Measurements from ENCODE around the gene ZNF628.

Gene ZNF628

GRCh38 chr19:55476100-55476775, at the start of gene ZNF628:
TSS of gene ZNF628 (plus strand) at chr19:55476617. CDS start at chr19:55479911, 3,294 bp downstream.
- in situ Hi-C loops (cut with HindIII; ENCODE audit: low pct_ligation_motif_present, low pct_unique_long_range_greater_than_20kb, low sequenced_read_pairs) = no loop called here

GRCh38 chr19:55431183-55431582, 45.2 kb upstream of the ZNF628 start:
- no peak for DNase-seq
- in situ Hi-C loops (cut with HindIII; ENCODE audit: low pct_ligation_motif_present, low pct_unique_long_range_greater_than_20kb, low sequenced_read_pairs) = no loop called here

More at GRCh38 chr19:55476100-55476775, at the start of gene ZNF628:
- peak; percentile 96 for DNase-seq

GRCh38 chr19:55432241-55432959, 44.0 kb upstream of the ZNF628 start:
- in situ Hi-C loops (cut with HindIII; ENCODE audit: low pct_ligation_motif_present, low pct_unique_long_range_greater_than_20kb, low sequenced_read_pairs) = no loop called here
- no peak for DNase-seq

- no peak for DNase-seq
- in situ Hi-C loops (cut with HindIII; ENCODE audit: low pct_ligation_motif_present, low pct_unique_long_range_greater_than_20kb, low sequenced_read_pairs) = no loop called here
Measured at GRCh38 chr19:55433292-55433691, 43.1 kb upstream of the ZNF628 start.

DNA sequence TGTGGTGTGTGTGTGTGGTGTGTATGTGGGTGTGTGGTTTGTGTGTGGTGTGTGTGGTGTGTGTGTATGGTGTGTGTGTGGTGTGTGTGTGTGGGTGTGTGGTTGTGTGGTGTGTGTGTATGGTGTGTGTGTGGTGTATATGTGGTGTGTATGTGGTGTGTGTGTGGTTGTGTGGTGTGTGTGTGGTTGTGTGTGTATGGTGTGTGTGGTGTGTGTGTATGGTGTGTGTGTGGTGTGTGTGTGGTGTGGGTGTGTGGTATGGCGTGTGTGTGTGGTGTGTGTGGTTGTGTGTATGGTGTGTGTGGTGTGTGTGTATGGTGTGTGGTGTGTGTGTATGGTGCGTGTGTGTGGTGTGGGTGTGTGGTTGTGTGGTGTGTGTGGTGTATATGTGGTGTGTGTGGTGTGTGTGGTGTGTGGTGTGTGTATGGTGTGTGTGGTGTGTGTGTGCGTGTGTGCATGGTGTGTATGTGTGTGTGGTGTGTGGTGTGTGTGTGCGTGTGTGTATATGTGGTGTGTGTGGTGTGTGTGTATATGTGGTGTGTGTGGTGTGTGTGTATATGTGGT, 42.0 kb upstream of the ZNF628 start:
- DNase-seq = no peak
- in situ Hi-C loops (cut with HindIII; ENCODE audit: low pct_ligation_motif_present, low pct_unique_long_range_greater_than_20kb, low sequenced_read_pairs) = no loop called here

GRCh38 chr19:55435020-55435419, 41.4 kb upstream of the ZNF628 start:
- DNase-seq = no peak
- in situ Hi-C loops (cut with HindIII; ENCODE audit: low pct_ligation_motif_present, low pct_unique_long_range_greater_than_20kb, low sequenced_read_pairs) = no loop called here

- no peak for DNase-seq
- in situ Hi-C loops (cut with HindIII; ENCODE audit: low pct_ligation_motif_present, low pct_unique_long_range_greater_than_20kb, low sequenced_read_pairs) = no loop called here
Measured at GRCh38 chr19:55436847-55437246, 39.6 kb upstream of the ZNF628 start.

DNA sequence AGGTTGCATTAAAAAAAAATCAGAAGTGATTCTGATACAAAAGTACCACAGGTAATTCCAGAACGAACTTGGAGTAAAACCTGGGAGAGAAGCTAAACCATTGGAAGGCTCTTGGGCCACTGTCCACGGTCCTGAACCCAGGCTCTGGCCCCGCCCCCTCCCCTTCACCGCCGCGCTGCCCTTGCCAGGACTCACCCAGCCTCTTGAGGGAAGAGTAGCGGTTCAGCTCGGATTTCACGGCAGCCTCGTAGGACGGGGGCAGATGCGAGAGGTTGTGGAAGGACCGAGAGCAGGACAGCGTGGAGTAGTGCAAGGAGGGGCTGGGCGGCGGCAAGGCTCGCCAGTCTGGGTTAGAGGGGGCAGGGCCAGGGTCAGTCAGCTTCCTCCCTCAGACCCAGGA, 39.0 kb upstream of the ZNF628 start:
- in situ Hi-C loops (cut with HindIII; ENCODE audit: low pct_ligation_motif_present, low pct_unique_long_range_greater_than_20kb, low sequenced_read_pairs) = no loop called here
- DNase-seq = peak; percentile 77

DNA sequence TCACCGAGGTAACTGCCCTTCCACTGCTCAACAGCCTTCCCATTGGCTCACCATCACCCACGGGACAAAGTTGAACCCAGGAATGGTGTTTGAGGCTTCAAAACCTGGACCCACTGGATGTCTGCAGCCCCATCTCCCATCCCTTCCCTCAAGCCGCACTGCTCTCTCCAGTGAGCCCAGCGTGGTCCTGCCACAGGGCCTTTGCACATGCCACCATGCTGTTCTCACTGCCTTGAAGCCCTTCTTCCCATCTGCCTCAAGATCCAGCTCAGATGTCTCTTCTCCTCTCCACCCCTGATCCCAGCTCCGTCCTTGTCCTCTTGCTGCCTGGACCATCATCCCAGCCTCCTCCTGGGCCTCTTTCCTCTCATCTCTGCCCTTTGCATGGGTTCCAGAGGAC, 37.4 kb upstream of the ZNF628 start:
- in situ Hi-C loops (cut with HindIII; ENCODE audit: low pct_ligation_motif_present, low pct_unique_long_range_greater_than_20kb, low sequenced_read_pairs) = no loop called here

DNA sequence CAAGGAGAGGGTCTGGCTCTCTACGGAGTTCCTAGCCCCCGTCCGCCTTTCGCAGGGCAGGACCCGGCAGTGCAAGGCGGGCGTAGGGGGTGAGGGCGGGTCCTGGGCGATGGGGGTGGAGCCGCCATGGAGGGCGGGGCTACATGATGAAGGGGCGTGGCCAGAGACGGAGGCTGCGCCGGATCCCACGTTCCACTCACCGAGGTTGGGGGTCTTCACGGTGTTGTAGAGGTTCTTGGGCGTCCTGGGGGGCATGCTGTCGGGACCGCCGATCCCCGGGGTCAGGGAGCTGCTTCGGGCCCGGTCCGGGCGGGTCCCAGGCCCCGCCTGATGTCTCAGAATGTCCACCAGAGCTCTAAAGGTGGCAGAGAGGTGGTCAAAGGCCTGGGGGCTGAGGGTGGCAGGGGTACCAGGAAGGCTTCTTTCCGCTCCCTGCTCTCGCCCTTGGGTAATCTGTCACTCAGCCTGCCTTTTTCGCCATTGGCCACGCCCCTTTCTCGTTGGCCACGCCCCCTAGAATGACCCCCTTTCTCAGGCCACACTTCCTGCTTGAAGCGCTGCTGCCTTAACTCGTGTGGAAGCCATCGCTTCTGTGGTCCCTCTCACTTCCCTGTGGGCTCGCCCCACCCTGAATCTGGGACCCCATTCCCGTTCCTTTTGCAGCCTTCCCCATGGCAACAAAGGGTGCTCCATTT, 35.9 kb upstream of the ZNF628 start:
- no peak for DNase-seq
- in situ Hi-C loops (cut with HindIII; ENCODE audit: low pct_ligation_motif_present, low pct_unique_long_range_greater_than_20kb, low sequenced_read_pairs) = no loop called here

More for the DNA sequence above, 37.4 kb upstream of the ZNF628 start:
- DNase-seq = no peak

DNA sequence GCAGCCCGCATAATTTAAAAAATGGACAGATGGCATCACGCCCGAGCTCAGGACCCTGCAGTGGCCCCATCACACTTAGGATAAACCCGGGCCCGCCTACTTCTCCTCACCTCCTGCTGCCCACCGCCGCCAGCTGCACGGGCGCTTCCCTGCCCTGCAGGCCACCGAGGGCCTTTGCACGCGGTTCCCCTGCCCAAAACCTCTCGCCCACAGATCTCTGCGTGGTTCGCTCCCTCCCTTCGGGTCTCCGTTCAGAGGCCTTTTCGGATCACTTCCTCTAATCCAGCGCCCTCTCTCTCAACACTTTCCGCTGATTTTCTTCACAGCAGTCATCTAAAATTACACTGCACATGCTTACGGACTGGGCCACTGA, 35.1 kb upstream of the ZNF628 start:
- in situ Hi-C loops (cut with HindIII; ENCODE audit: low pct_ligation_motif_present, low pct_unique_long_range_greater_than_20kb, low sequenced_read_pairs) = no loop called here
- no peak for DNase-seq

DNA sequence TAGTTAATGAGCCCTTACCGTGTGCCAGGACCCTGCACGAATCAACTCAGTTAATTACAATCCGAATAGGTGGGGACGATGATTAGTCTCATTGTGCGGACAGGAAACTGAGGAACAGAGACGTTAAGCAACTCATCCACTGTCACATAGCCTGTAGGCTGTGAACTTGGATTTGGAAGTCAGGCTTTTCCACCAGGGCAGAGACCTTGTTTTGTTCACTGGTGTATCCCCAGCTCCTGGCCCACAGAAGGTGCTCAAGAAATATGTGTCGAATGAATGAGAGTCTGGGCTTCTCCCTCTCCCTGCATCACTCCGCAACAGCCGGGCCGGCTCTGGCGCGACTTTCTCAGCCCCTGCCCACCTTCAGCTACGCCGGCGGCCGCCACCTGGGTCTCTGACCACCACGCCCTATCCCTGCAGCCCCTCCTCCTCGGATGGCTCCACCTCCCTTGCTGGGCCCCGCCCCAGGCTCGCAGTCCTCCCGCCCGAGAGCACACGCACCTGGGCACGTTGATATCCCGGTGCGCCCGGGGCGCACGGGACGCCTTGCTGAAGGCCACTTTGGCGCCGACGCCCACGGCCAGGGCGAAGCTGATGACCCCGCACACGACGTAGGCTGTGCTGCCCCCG, 34.6 kb upstream of the ZNF628 start:
- DNase-seq = no peak
- in situ Hi-C loops (cut with HindIII; ENCODE audit: low pct_ligation_motif_present, low pct_unique_long_range_greater_than_20kb, low sequenced_read_pairs) = no loop called here

DNA sequence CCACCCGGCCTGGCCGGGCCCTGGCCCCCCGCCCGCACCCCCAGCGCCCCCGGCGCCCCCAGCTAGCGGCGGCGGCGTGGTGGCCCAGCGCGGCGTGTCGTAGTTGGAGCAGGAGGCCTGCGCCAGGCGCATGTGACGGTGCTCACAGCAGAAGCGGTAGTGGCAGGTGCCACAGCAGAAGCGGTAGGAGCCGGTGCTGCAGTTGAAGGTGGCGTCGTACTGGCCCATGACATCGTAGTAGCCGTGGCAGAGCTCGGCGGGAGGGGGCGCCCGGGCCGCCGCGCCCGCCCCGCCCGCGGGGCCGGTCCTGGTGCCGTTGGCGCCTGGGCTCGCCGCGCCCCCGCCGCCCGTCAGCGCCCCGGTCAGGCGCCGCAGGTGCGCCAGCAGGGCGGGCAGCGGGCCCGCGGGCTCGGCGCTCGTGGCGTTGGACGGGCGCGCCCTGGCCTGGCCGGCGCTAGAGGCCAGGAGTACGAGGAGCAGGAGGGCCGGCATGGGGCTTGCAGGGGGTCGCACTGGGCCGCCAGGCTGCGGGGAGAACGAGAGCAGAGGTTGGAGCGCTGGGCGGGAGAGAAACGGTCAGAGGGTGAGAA, 34.0 kb upstream of the ZNF628 start:
- DNase-seq = no peak
- in situ Hi-C loops (cut with HindIII; ENCODE audit: low pct_ligation_motif_present, low pct_unique_long_range_greater_than_20kb, low sequenced_read_pairs) = no loop called here

- no peak for DNase-seq
Measured at GRCh38 chr19:55443045-55443823, 33.2 kb upstream of the ZNF628 start, which contains the start of gene SHISA7. TSS of gene SHISA7 (minus strand) at chr19:55443300. CDS start at chr19:55442863, 437 bp downstream.

DNA sequence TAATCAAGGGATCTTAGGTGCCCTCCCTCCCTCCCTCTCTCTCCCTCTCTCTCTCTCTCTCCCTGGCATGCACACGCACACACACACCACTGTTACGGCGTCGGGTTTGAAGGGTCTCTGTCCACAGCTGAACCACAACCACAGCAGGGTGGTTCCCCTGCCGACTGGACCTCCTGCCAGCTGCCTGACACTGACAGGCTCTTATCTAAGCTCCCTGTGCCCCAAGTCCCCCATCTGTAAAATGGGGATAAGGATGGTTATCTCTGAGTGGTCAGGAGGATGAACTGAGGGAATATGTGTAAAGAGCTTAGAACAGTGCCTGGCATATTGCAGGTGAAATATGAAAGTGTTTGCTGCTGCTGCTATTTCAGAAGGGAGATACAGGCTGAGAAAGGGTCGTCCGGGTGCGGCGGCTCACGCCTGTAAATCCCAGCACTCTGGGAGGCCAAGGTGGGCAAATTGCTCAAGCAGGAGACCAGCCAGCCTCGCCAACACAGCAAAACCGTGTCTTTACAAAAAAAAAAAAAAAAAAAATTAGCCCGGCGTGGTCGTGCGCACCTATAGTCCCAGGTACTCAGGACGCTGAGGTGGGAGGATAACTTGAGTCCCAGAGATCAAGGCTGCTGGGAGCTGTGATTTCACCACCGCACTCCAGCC, 32.5 kb upstream of the ZNF628 start:
- in situ Hi-C loops (cut with HindIII; ENCODE audit: low pct_ligation_motif_present, low pct_unique_long_range_greater_than_20kb, low sequenced_read_pairs) = no loop called here
- DNase-seq = no peak

More at GRCh38 chr19:55443045-55443823, 33.2 kb upstream of the ZNF628 start, which contains the start of gene SHISA7:
- in situ Hi-C loops (cut with HindIII; ENCODE audit: low pct_ligation_motif_present, low pct_unique_long_range_greater_than_20kb, low sequenced_read_pairs) = no loop called here

- no peak for DNase-seq
- in situ Hi-C loops (cut with HindIII; ENCODE audit: low pct_ligation_motif_present, low pct_unique_long_range_greater_than_20kb, low sequenced_read_pairs) = no loop called here
Measured at GRCh38 chr19:55444646-55445045, 31.8 kb upstream of the ZNF628 start.

GRCh38 chr19:55446060-55446459, 30.4 kb upstream of the ZNF628 start:
- DNase-seq = no peak

More at GRCh38 chr19:55446060-55446459, 30.4 kb upstream of the ZNF628 start:
- in situ Hi-C loops (cut with HindIII; ENCODE audit: low pct_ligation_motif_present, low pct_unique_long_range_greater_than_20kb, low sequenced_read_pairs) = no loop called here

Data from ACHN (cell line).